ENCODE results near the gene NEDD9.

NEDD9 gene

DNA sequence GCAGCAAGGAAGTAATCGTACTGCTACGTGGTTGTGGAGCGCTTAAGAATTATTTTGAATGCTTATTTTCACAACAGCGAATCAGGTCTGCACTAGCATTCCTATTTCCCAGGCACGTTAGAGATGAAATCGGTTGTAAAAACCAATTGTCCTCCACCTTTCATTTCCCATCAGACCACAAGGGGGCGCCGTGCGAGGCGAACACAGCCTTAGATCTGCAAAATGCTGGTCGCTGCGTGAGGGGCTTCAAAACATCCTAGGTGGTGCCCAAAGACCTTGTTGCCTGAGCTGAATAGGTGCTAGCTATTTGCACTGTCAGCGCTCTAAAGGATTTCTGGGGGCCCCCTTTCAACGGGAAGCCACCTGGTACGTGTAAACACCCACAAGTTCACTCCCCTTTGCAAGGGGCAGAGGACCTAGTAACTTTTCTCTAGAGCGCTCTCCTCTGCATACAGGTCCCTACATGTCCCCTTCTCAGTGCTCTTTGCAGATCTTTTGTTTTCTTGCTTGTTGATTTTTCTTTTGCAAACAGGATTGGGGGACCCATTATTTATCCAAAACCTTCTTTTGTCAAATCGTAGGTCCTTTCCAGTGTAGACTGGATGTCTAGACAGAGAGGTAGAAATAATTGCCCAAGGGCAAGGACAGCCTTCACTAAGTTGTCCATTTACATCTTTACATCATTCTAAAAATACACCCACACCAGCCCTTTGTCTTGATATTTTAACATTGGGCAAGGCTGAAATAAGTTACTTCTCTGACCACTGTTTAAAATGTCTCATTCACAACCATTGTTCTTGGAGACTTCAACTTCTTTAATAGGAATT, 59.8 kb downstream of the NEDD9 start:
- DNase-seq: peak; percentile 63 to 73

GRCh38 chr6:11171952-11172351, 60.5 kb downstream of the NEDD9 start:
- DNase-seq: no peak

DNA sequence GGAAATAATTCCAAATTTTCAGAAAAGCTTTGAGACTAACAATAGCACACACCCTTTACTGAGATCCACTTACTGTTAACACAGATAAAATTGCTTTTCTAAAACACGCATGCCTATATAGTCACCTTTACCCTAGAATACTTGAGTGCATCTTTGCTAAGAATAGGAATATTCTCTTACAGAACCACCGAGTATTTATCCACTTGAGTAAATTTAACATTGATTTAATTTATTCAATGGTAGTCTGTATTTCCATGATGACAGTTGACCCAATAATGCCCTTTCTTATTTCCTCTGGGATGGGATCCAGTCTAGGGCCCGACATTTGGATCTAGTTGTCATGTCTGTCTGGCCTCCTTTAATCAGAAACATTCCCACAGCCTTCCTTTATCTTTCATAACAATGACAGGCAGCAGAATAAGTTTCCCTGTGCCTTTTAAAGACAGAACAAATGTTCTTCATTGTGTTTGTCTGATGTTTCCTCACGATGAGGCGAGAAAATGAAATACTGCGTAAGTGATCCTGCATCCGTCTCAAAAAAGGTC, 64.3 kb downstream of the NEDD9 start:
- no peak for DNase-seq

- DNase-seq: no peak
Observed at GRCh38 chr6:11166948-11167347, 65.5 kb downstream of the NEDD9 start.

GRCh38 chr6:11164717-11165646, 67.5 kb downstream of the NEDD9 start:
- DNase-seq: no peak

DNA sequence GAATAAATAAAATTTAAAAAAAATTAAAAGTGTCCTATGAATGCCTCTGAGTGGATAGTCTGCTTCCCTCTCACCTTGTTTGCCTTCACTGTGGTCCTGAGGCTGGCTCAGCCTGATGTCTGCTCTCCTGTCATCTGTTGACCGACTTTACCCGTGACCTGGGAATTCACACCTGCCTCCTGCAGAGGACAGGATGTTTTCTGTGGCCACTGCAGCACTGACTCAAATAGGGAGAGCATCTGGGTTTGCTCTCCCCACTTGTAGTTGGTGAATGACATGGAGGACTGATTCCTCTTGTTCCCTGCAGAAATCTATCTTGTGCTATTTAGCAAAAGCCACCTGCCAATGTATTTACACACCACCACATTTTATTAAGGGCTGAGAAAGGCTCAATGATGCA, 68.5 kb downstream of the NEDD9 start:
- no peak for DNase-seq

GRCh38 chr6:11162262-11162661, 70.2 kb downstream of the NEDD9 start:
- DNase-seq: no peak

- DNase-seq: no peak
Observed at GRCh38 chr6:11161031-11161956, 71.2 kb downstream of the NEDD9 start.

DNA sequence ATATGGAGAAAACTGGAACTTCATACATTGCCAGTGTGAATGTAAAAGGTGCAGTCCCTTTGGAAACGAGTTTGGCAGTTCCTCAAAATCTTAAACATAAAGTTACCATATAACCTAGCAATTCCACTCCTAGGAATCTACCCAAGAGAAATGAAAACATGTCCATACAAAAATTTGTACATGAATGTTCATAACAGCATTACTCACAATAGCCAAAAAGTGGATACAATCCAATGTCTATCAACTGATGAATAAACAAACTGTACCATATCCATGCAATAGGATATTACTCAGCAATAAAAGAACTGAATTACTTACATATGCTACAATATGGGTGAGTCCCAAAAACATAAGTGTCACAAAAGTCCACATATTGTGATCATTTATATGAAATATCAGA, 72.3 kb downstream of the NEDD9 start:
- DNase-seq: no peak

GRCh38 chr6:11155589-11155988, 76.9 kb downstream of the NEDD9 start:
- DNase-seq: no peak

- DNase-seq: no peak
Observed at GRCh38 chr6:11153447-11153846, 79.0 kb downstream of the NEDD9 start.

- no peak for DNase-seq
Observed at GRCh38 chr6:11152581-11152980, 79.9 kb downstream of the NEDD9 start.

GRCh38 chr6:11151488-11151887, 81.0 kb downstream of the NEDD9 start:
- no peak for DNase-seq

GRCh38 chr6:11149551-11149950, 82.9 kb downstream of the NEDD9 start:
- DNase-seq: no peak

DNA sequence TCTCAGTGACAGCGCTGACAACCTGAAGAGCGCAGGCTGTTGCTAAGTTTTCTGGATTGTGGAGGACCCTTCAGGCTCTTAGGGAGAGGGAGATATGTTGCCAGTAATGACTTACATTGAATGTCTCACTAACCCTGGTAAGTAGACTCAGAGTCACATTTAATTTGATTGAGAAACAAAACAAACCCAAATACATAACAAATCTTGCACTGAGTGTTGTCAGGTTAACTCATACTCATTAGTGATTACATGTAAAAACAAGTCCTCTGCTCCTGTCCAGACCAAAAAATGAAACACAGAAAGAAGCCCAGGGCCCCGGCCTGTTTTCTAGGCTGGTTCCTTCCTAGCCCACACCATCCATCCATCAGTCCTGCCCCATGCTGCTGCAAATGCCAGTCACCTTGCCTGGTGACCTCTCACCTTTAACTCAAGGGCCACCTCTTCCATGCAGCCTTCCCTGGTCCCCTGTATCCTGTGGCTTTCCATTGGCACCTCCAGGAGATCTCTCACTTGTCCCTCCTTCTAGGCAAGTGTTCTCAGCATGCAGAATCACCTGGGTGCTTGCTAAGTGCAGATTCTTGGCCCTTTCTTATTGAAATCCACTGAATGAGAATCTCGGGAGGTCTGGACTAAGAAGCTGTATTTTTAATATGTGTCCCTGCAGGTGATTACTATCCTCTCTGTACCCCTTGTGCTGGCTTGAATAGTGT, 86.2 kb downstream of the NEDD9 start:
- no peak for DNase-seq

- peak; percentile 75 to 77 for DNase-seq
Observed at GRCh38 chr6:11144393-11144851, 88.0 kb downstream of the NEDD9 start.

DNA sequence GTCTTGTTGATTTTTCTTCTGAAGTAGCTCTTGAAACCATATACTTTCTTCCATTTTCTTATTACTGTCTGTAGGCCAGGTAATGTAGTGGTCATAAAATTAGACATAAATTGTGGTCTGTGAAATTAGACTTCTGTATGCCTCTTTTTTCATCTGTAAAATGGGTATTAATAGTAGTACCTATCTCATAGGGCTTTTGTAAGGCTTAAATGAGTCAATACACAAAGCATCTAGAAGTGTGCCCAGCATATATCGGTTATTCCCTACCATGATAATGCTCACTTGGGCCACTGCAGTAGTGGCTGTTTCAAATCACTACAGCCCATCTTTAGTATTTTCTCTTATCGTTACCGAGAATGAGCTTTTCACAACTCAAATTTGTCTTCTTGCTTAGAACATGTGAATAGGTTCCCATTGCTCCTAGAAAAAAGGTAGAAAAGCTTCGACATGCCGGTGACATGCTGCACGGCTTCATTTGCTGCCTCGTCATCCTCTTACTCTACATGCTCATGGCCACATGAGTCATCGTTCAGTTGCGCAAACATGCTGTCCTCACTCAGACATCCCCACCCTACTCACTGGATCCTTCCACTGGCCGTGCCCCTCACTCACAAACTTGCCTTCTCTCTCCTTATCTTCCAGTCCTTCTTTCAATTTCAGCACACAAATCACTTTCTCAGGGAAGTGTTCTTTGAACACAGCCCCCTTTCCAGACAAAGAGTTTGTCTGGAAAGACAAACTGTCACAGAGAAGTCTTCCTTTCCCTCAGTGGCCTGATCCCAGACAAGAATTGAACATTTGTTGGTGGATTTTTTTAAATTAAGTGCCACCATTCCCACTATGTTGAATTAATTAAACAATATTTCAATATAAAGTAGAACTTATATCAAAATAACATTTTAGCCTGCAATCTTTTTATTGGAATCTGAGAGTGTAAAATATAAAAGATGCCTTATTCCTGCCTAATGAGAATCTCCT, 88.8 kb downstream of the NEDD9 start:
- DNase-seq: peak; percentile 8 to 78

DNA sequence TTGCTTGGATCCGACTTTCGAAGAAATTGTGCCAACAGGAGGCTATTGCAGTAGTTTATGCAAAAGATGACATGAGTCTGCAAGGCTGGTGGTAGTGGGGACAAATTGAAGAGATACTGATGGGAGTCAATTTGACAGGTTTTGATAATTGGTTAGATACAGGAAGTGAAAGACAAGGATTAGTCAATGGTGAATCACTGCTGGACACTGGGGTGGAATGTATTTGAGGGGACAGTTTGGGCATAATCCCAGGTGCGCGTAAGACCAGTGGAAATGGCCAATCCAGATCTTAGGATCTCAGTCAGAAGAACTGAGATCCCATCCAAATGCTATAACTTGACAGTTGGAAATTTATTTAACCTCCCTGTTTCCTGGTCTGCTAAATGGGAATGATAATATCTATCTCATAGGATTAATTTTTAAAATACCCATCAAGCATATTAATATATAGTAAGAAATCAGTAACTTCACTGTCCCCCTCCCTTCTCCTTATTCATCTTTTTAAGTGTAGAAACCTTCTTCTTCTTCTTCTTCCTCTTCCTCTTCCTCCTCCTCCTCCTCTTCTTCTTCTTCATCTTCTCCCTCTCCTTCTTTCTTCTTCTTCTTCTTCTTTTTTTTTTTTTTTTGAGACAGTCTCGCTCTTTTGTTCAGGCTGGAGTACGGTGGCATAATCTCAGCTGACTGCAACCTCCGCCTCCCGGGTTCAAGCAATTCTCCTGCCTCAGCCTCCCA, 90.0 kb downstream of the NEDD9 start:
- no peak for DNase-seq

DNA sequence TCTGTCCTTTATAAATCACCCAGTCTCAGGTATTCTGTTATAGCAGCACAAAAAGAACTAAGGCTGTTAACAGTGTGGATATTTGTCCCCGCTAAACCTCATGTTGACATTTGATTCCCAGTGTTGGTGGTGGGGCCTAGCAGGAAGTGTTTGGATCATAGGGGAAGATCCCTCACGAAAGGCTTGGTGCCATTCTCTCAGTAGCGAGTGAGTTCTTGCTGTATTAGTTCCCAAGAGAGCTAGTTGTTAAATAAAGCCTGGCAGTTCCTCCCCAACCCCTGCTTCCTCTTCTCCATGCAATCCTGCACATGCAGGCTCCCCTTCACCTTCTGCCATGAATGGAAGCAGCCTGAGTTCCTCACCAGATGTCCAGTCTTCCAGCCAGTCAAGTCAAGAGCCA, 91.2 kb downstream of the NEDD9 start:
- DNase-seq: no peak

GRCh38 chr6:11140056-11140455, 92.4 kb downstream of the NEDD9 start:
- DNase-seq: no peak

Data from CD4-positive, alpha-beta T cell treated with Interleukin-1 beta for 1 hour (primary cell).